ENCODE measurements around the gene DPPA5.
A peak's percentile ranks its signal among the peaks of the same experiment; 100 is the strongest.
"Not testable (repeated sequence)": the region's sequence is repeated elsewhere in the genome, so short reads cannot be mapped to it uniquely, and the experiment has no call there.

DPPA5 gene

DNA sequence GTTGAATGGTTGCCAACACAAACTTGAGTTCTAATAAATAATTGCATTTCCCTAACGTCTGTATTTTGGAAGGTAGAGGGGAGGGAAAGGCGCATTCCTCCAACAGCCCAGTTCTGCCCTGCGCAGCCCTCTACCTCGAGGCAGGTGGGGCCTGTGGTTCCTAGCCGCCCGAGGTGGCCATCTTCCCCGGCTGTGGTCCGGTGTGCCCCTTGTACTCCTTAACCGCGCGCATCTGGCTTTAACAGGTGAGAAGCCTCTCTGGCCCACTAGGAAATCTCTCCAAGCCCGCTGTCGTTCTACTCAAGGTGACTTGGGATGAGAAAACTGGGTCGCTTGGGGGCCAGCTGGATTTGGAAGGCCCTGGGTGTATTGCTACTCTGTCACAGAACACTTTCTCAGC is 10.0 kb upstream of the DPPA5 start:
- no peak for DNase-seq (ENCODE audit: low read depth)

GRCh38 chr6:73363537-73363875 is 9.4 kb upstream of the DPPA5 start:
- no peak for DNase-seq (ENCODE audit: low read depth)

GRCh38 chr6:73362869-73363536 is 8.9 kb upstream of the DPPA5 start:
- DNase-seq (ENCODE audit: low read depth): no peak

GRCh38 chr6:73362358-73362757 is 8.3 kb upstream of the DPPA5 start, which contains the start of gene KHDC3L:
TSS of gene KHDC3L (plus strand) at chr6:73362658. CDS start at chr6:73362730, 72 bp downstream.
- no peak for DNase-seq (ENCODE audit: low read depth)

GRCh38 chr6:73349311-73349710 is 4.8 kb downstream of the DPPA5 start:
- DNase-seq (ENCODE audit: low read depth): no peak

DNA sequence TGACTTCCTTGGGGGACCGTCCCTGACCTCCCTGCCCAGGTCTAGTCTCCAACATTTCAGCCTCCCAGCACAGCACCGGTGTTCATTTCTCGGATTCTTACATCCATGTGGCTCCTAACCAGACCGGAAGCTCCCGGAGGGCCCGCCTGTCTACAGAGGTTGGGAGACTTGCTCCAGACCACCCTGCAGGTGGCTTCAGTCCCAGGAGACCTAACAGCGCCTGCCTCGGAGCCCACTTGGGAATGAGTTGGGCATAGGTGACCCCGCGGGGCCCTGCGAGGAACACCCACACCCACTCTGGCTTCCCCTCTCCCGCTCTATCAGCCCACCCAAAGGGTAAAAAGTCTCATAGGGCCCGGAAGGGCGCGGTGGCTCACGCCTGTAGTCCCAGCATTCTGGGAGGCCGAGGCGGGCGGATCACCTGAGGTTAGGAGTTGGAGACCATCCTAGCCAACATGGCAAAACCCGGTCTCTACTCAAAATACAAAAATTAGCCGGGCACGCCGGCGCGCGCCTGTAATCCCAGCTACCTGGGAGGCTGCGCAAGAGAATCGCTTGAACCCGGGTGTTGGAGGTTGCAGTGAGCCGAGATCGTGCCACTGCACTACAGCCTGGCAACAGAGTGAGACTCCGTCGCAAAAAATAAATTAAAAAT is 5.4 kb downstream of the DPPA5 start:
- no peak for DNase-seq (ENCODE audit: low read depth)

DNA sequence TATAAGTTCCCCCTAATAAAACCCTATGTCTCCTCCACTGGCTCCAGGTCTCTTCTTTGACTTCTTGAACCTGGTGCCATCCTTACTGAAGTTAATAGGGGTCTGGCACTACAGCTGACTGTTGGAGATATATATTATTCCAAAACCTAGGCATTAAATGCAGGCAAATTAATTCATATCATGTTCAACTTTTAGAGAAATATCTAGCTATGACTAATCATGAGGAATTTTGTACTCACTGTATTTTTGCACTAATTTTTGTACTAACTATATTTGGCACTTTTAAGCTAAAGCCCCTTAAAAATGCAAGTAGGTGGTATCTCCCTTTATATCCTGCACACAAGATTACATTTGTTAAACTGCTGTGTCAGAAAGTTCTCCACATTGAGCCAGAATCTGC is 10.9 kb downstream of the DPPA5 start:
- no peak for DNase-seq (ENCODE audit: low read depth)

- DNase-seq (ENCODE audit: low read depth): no peak
Measured at GRCh38 chr6:73342174-73342573, 11.9 kb downstream of the DPPA5 start.

- DNase-seq (ENCODE audit: low read depth): no peak
Measured at GRCh38 chr6:73341335-73341734, 12.7 kb downstream of the DPPA5 start.

- no peak for DNase-seq (ENCODE audit: low read depth)
Measured at GRCh38 chr6:73340048-73340447, 14.0 kb downstream of the DPPA5 start.

DNA sequence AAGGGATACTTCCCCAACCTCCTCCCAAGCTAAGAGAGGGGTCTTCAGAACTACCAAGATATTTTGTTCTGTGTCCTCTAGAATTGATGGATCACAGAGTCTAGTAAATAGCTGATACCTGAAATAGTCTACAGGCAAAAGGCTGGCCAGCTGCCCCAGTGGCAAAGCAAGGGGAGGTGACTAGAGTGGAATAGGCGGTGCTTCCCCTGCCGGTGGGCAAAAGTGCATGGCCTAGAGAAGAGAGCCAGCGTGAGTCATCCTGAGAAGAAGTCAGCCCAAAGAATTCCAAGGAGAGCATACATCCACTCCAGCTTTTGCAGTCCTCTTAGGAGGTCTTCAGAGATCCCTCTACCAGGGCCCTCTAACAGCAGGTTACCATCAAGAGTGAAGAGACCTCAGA is 14.7 kb downstream of the DPPA5 start:
- DNase-seq (ENCODE audit: low read depth): no peak

DNA sequence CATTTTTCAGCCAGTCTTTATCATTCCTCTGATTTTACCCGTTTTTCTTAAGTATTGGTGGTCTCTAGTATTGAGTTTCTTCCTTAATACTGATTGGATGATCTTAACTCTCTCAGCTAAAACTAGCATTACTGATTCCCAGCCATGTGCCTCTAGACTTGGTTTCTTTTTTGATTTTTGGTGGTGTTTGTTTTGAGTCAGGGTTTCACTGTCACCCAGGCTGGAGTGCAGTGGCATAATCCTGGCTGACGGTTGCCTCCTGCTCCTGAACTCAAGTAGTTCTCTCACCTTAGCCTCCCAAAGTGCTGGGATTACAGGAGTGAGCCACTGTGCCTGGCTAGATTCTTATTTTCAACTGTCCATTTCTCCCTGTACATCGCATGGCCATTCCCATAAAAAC is 24.9 kb downstream of the DPPA5 start:
- DNase-seq (ENCODE audit: low read depth): no peak

DNA sequence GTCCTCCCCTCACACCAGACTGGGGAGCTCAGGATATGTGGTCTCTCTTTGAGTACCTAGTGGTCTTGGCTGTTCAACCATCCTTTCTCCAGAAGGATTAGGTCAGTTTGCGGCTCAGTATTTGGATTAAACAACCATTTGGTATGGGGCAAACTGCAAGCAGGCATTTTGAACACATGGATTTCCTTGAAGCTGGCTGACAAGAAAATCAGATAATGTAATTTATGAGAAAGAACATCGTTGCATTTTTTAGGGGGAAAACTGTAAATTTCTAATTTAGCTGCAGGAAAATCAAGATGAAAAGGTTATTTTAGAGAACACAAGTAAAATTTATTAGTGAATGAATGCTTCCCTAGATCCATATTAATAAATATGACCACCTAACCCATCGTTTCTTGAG is 25.3 kb downstream of the DPPA5 start:
- no peak for DNase-seq (ENCODE audit: low read depth)

- no peak for DNase-seq (ENCODE audit: low read depth)
Measured at GRCh38 chr6:73325656-73326055, 28.4 kb downstream of the DPPA5 start.

DNA sequence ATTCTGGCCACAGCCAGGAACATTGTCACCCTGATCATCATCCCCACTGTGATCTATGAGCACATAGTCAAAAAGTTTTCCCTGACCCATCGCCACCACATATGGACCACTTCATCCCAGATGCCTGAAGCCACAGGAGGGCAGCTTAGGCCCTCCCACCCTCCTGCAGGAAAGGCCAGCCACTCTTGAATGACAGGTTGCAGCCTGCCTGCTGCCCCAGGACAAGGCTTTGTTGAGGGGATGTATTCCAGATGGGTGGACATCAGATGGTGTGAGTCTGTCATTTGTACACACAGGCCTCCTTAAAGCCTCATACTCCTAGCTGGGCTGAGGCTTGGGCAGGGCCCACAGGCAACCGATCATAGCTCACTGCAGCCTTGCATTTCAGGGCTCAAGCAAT is 30.8 kb downstream of the DPPA5 start:
- DNase-seq (ENCODE audit: low read depth): no peak

- DNase-seq (ENCODE audit: low read depth): no peak
Measured at GRCh38 chr6:73314577-73315492, 39.2 kb downstream of the DPPA5 start.

DNA sequence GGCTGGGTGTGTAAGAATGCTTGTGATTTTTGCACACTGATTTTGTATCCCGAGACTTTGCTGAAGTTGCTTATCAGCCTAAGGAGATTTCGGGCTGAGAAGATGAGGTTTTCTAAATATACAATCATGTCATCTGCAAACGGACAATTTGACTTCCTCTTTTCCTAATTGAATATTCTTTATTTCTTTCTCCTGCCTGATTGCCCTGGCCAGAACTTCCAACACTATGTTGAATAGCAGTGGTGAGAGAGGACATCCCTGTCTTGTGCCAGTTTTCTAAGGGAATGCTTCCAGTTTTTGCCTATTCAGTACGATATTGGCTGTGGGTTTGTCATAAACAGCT is 43.6 kb downstream of the DPPA5 start:
- not testable (repeated sequence) for DNase-seq (ENCODE audit: low read depth)

DNA sequence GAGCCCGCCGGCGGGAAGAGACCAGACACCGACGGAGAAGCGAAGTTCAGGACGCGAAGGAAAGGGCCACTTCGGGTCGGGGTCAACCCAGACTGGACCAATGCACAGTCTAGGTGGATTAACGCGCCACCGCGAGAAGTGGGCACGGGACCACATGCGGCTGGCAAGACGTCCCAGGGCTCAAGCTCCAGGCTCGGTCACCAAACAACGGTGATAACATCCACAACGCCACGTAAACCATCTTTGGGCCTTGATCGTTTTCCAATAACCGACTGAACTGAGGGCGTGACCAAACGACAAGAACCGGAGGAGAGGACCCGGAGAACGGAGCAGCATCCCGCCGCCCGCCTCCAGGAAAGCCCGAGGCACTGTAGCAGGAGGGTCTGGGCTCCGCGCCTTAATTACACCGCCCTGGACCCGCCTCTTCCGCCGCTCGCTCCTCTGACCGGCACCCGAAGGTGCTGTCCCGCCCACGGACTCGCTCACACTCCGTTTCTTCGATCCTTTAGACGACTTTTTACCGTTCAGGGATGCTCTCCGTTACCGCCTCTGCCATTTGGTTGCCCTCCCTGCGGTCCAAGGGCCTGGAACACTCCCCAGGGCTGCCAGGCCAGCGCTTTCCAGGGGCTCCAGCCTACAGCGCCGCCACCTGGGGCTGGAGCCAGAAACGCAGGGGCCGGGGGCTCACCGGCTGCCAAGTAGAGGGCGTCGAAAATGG is 44.1 kb downstream of the DPPA5 start:
- peak; percentile 29 for DNase-seq (ENCODE audit: low read depth)

- no peak for DNase-seq (ENCODE audit: low read depth)
Measured at GRCh38 chr6:73309535-73309784, 44.6 kb downstream of the DPPA5 start.

GRCh38 chr6:73308712-73309534 is 45.2 kb downstream of the DPPA5 start:
- no peak for DNase-seq (ENCODE audit: low read depth)

DNA sequence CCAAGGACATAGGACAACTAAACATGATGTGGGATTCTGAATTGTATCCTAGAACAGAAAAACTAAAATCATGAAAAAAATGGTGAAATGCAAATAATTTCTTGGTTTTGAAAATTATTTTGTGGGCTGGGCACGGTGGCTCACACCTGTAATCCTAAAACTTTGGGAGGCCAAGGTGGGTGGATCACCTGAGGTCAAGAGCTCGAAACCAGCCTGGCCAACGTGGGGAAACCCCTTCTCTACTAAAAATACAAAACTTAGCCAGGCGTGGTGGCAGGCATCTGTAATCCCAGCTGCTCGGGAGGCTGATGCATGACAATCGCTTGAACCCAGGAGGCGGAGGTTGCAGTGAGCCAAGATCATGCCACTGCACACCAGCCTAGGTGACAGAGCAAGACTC is 50.3 kb downstream of the DPPA5 start:
- not testable (repeated sequence) for DNase-seq (ENCODE audit: low read depth)

All from stimulated activated CD8-positive, alpha-beta memory T cell treated with anti-CD3 and anti-CD28 coated beads, Interleukin-12 subunit alpha, Interleukin-12 subunit beta, amount 100 ng/mL, for 4 hours (primary cell).